AG09319 (cell line): ENCODE results near the gene AAGAB.
A peak's percentile ranks its signal among the peaks of the same experiment; 100 is the strongest.

Source experiments
- DNase-seq: peaks from one replicate; pipeline ENCODE4 v3.0.0-alpha.2; 2010; ENCODE audit warnings: low read depth; ENCODE audit errors: extremely low read depth
- CTCF ChIP-seq: IDR thresholded peaks from 2 replicates; pipeline ENCODE4 v1.5.1; 2011; ENCODE audit warnings: low read depth, mild to moderate bottlenecking, inconsistent platforms, low read length, moderate library complexity

Gene AAGAB

GRCh38 chr15:67185621-67186225 lies 68.7 kb downstream of the AAGAB start:
- TF ChIP-seq CTCF, result no peak
- DNase-seq, result no peak

- no peak for DNase-seq
- TF ChIP-seq CTCF, result no peak
Observed at GRCh38 chr15:67185051-67185450, 69.4 kb downstream of the AAGAB start.

GRCh38 chr15:67184208-67184925 lies 70.1 kb downstream of the AAGAB start:
- DNase-seq, result no peak
- TF ChIP-seq CTCF, result no peak

- peak; percentile 72 for DNase-seq
- TF ChIP-seq CTCF, result no peak; the same call in 1 of the 2 replicates
Observed at GRCh38 chr15:67183443-67184169, 70.9 kb downstream of the AAGAB start.

GRCh38 chr15:67181221-67181639 lies 73.2 kb downstream of the AAGAB start:
- TF ChIP-seq CTCF, result no peak

GRCh38 chr15:67180514-67181191 lies 73.8 kb downstream of the AAGAB start:
- no peak for DNase-seq
- TF ChIP-seq CTCF, result no peak

More at GRCh38 chr15:67181221-67181639, 73.2 kb downstream of the AAGAB start:
- no peak for DNase-seq
